ENCODE measurements around the gene AKNAD1. TPM values are rescaled to one million over a fixed set of nuclear protein-coding genes. Genes with fewer than 3 reads are reported as not detected.

The AKNAD1 gene
- total RNA-seq, 3 donors from 2014 or later = 0.60 TPM; not detected in 2

GRCh38 chr1:108845991-108846390 is 10.9 kb downstream of the AKNAD1 start:
- no peak for TF ChIP-seq CTCF (IDR thresholded peaks at IDR 0.05)
- ATAC-seq = no peak
- intact Hi-C loops (cut with DNase I, micrococcal nuclease) = no loop called here
- no peaks in the 10 kb centered on the region for H3K36me3 ChIP-seq (ENCODE audit: low read depth)
- no peak overlapping the region for H3K4me3 ChIP-seq
- no peaks in the 10 kb centered on the region for H3K4me1 ChIP-seq (ENCODE audit: low read depth)
- H3K9me3 ChIP-seq = no peaks in the 10 kb centered on the region
- DNase-seq = no peak

GRCh38 chr1:108845446-108845845 is 11.4 kb downstream of the AKNAD1 start:
- Histone ChIP-seq H3K36me3 (ENCODE audit: low read depth) (no peaks in the 10 kb centered on the region), H3K4me1 (ENCODE audit: low read depth) (no peaks in the 10 kb centered on the region), H3K4me3 (no peak overlapping the region), H3K9me3 (no peaks in the 10 kb centered on the region)
- intact Hi-C loops (cut with DNase I, micrococcal nuclease) = no loop called here
- ATAC-seq (no peak), DNase-seq (no peak)
- TF ChIP-seq CTCF (IDR thresholded peaks at IDR 0.05) = no peak

- DNase-seq (no peak), ATAC-seq (no peak)
- no peak for TF ChIP-seq CTCF (IDR thresholded peaks at IDR 0.05)
- Histone ChIP-seq H3K9me3 (no peaks in the 10 kb centered on the region), H3K4me1 (ENCODE audit: low read depth) (no peaks in the 10 kb centered on the region), H3K36me3 (ENCODE audit: low read depth) (no peaks in the 10 kb centered on the region), H3K4me3 (no peak overlapping the region)
- intact Hi-C loops (cut with DNase I, micrococcal nuclease) = no loop called here
These were observed 13.3 kb downstream of the AKNAD1 start for GRCh38 chr1:108843390-108844137.

GRCh38 chr1:108842525-108843181 is 14.2 kb downstream of the AKNAD1 start:
- intact Hi-C loops (cut with DNase I, micrococcal nuclease) = no loop called here
- no peak for TF ChIP-seq CTCF (IDR thresholded peaks at IDR 0.05)
- Histone ChIP-seq H3K4me1 (ENCODE audit: low read depth) (no peaks in the 10 kb centered on the region), H3K36me3 (ENCODE audit: low read depth) (no peaks in the 10 kb centered on the region), H3K4me3 (no peak overlapping the region), H3K9me3 (no peaks in the 10 kb centered on the region)
- DNase-seq (no peak), ATAC-seq (no peak)

- TF ChIP-seq CTCF (IDR thresholded peaks at IDR 0.05) = no peak
- intact Hi-C loops (cut with DNase I, micrococcal nuclease) = no loop called here
- no peak for ATAC-seq
- Histone ChIP-seq H3K9me3 (no peaks in the 10 kb centered on the region), H3K4me3 (no peak overlapping the region), H3K4me1 (ENCODE audit: low read depth) (no peaks in the 10 kb centered on the region), H3K36me3 (ENCODE audit: low read depth) (no peaks in the 10 kb centered on the region)
- DNase-seq = no peak
These were observed 15.2 kb downstream of the AKNAD1 start for GRCh38 chr1:108841703-108842102.
